Effector memory CD4-positive, alpha-beta T cell (primary cell): ENCODE results near the gene GANAB.
"Not testable (repeated sequence)": the region's sequence is repeated elsewhere in the genome, so short reads cannot be mapped to it uniquely, and the experiment has no call there.

Source experiments
- DNase-seq, 3 donors: peaks; one replicate each; pipeline ENCODE4 v3.0.0-alpha.2; 2020
- H3K27ac ChIP-seq: 2 replicates; pipeline ENCODE4 v1.7.0; 2013; ENCODE audit warnings: mild to moderate bottlenecking, low read length, moderate library complexity; ENCODE audit not compliant: insufficient read depth, poor library complexity, severe bottlenecking
- H3K27me3 ChIP-seq: replicated peaks from 2 replicates; pipeline ENCODE4 v1.7.0; 2013; ENCODE audit warnings: mild to moderate bottlenecking, low read length; ENCODE audit not compliant: insufficient read depth, control insufficient read depth, poor library complexity, severe bottlenecking
- H3K36me3 ChIP-seq: 2 replicates; pipeline ENCODE4 v1.7.0; 2013; ENCODE audit warnings: mild to moderate bottlenecking, low read length, moderate library complexity; ENCODE audit not compliant: control insufficient read depth, insufficient read depth
- H3K4me1 ChIP-seq: 2 replicates; pipeline ENCODE4 v1.7.0; 2013; ENCODE audit warnings: low read length, mild to moderate bottlenecking; ENCODE audit not compliant: control insufficient read depth, insufficient read depth, poor library complexity, severe bottlenecking
- H3K4me3 ChIP-seq: 2 replicates; pipeline ENCODE4 v1.7.0; 2013; ENCODE audit warnings: low read length, low read depth, mild to moderate bottlenecking; ENCODE audit not compliant: insufficient read depth, poor library complexity, severe bottlenecking
- H3K9me3 ChIP-seq: 2 replicates; pipeline ENCODE4 v1.7.0; 2013; ENCODE audit warnings: mild to moderate bottlenecking, low read length, moderate library complexity; ENCODE audit not compliant: control insufficient read depth

Gene GANAB

GRCh38 chr11:62652161-62653006, 6.0 kb upstream of the GANAB start:
- Histone ChIP-seq H3K36me3 (peaks cover 12% of the 10 kb centered on the region), H3K27me3 (no peaks in the 10 kb centered on the region), H3K4me3 (peak overlapping the region; percentile 91), H3K27ac (peak overlapping the region; percentile 93), H3K4me1 (peaks cover 4% of the 10 kb centered on the region), H3K9me3 (no peaks in the 10 kb centered on the region)
- peak in 2 of 3 donors; percentile 55 to 60 for DNase-seq

GRCh38 chr11:62650283-62650682, 3.9 kb upstream of the GANAB start:
- H3K4me1 ChIP-seq, H3K9me3 ChIP-seq, H3K27me3 ChIP-seq, H3K4me3 ChIP-seq, DNase-seq, H3K27ac ChIP-seq: not testable (repeated sequence)
- peaks cover 12% of the 10 kb centered on the region for H3K36me3 ChIP-seq

- DNase-seq: no peak
- Histone ChIP-seq H3K27me3 (no peaks in the 10 kb centered on the region), H3K4me1 (peaks cover 12% of the 10 kb centered on the region), H3K36me3 (peaks cover 13% of the 10 kb centered on the region), H3K9me3 (no peaks in the 10 kb centered on the region), H3K4me3 (no peak overlapping the region), H3K27ac (no peak overlapping the region)
These were observed 3.1 kb upstream of the GANAB start for GRCh38 chr11:62649486-62649885.

GRCh38 chr11:62648967-62649364, 2.6 kb upstream of the GANAB start:
- DNase-seq: no peak
- Histone ChIP-seq H3K36me3 (peaks cover 15% of the 10 kb centered on the region), H3K4me3 (no peak overlapping the region), H3K9me3 (no peaks in the 10 kb centered on the region), H3K27ac (no peak overlapping the region), H3K27me3 (no peaks in the 10 kb centered on the region), H3K4me1 (peaks cover 12% of the 10 kb centered on the region)

- H3K27me3 ChIP-seq: no peaks in the 10 kb centered on the region
- DNase-seq: no peak
- no peak overlapping the region for H3K4me3 ChIP-seq
- H3K4me1 ChIP-seq: peaks cover 12% of the 10 kb centered on the region
- peaks cover 15% of the 10 kb centered on the region for H3K36me3 ChIP-seq
- H3K27ac ChIP-seq: no peak overlapping the region
- H3K9me3 ChIP-seq: no peaks in the 10 kb centered on the region
These were observed 2.0 kb upstream of the GANAB start for GRCh38 chr11:62648185-62648966.

GRCh38 chr11:62647609-62648005, 1.2 kb upstream of the GANAB start:
- Histone ChIP-seq H3K27ac (no peak overlapping the region), H3K36me3 (peaks cover 19% of the 10 kb centered on the region), H3K9me3 (no peaks in the 10 kb centered on the region), H3K4me3 (no peak overlapping the region), H3K4me1 (peaks cover 12% of the 10 kb centered on the region), H3K27me3 (no peaks in the 10 kb centered on the region)
- DNase-seq: no peak

- no peak for DNase-seq
- Histone ChIP-seq H3K36me3 (peaks cover 22% of the 10 kb centered on the region), H3K9me3 (no peaks in the 10 kb centered on the region), H3K4me1 (peaks cover 12% of the 10 kb centered on the region), H3K27ac (peak overlapping the region; percentile 6), H3K27me3 (no peaks in the 10 kb centered on the region), H3K4me3 (no peak overlapping the region)
These were observed 604 bp upstream of the GANAB start for GRCh38 chr11:62646825-62647608.

GRCh38 chr11:62645671-62645945, 805 bp downstream of the GANAB start:
- DNase-seq: no peak
- Histone ChIP-seq H3K4me3 (peak overlapping the region; percentile 74), H3K27ac (peak overlapping the region; percentile 93), H3K9me3 (no peaks in the 10 kb centered on the region), H3K27me3 (no peaks in the 10 kb centered on the region), H3K4me1 (peaks cover 7% of the 10 kb centered on the region), H3K36me3 (peaks cover 22% of the 10 kb centered on the region)

GRCh38 chr11:62644220-62644619, 2.2 kb downstream of the GANAB start:
- no peaks in the 10 kb centered on the region for H3K27me3 ChIP-seq
- peaks cover 19% of the 10 kb centered on the region for H3K36me3 ChIP-seq
- H3K4me1 ChIP-seq: peaks cover 7% of the 10 kb centered on the region
- no peak overlapping the region for H3K27ac ChIP-seq
- H3K4me3 ChIP-seq: no peak overlapping the region
- no peak for DNase-seq
- H3K9me3 ChIP-seq: no peaks in the 10 kb centered on the region
